Fibroblast of lung (primary cell): ENCODE data around the gene HHLA2.

Experiments used
- CTCF ChIP-seq, 2 donors: IDR thresholded peaks in 1 of 2; conservative IDR thresholded peaks in 1 of 2; 1 replicate in 1 of 2; 2 replicates in 1 of 2; pipeline ENCODE4 v1.5.1; 2011 to 2012; ENCODE audit warnings: low read length in 2 of 2, control low read depth in 1 of 2, inconsistent platforms in 1 of 2, low read depth in 1 of 2, mild to moderate bottlenecking in 1 of 2
- EZH2 ChIP-seq: IDR thresholded peaks from 2 replicates; pipeline ENCODE4 v1.5.1; 2012; ENCODE audit warnings: low read length, control low read depth, mild to moderate bottlenecking; ENCODE audit errors: missing control alignments

- TF ChIP-seq CTCF (conservative IDR thresholded peaks at IDR 0.05 in 1 of 2, IDR thresholded peaks at IDR 0.05 in 1 of 2; ENCODE audit: low read depth in 1 of 2, low read length in 2 of 2) (no peak), EZH2 (no peak)
Observed at GRCh38 chr3:108394563-108394962, 98.2 kb downstream of the HHLA2 start.
